ENCODE results near the gene XRCC1. TPM values are rescaled to one million over a fixed set of nuclear protein-coding genes. Genes with fewer than 3 reads are reported as not detected.

XRCC1 gene
- total and polyA plus RNA-seq, 9 of the 15 experiments (the other 6 are each of a cell fraction or from before 2014, with no cell fraction given) = 1.5 to 36.9 (median 24.9) TPM

- TF ChIP-seq ARHGAP35 (IDR thresholded peaks at IDR 0.05; ENCODE audit: partially characterized antibody) = no peak
- TF ChIP-seq DPF2 (IDR thresholded peaks at IDR 0.05) = peak; percentile 31; the same call in 1 of the 2 replicates
- no peak for TF ChIP-seq ARNT (IDR thresholded peaks at IDR 0.05)
- no peak for TF ChIP-seq ZNF592 (IDR thresholded peaks at IDR 0.05)
- no peak for TF ChIP-seq ZNF512 (tag; IDR thresholded peaks at IDR 0.05)
- no peak for TF ChIP-seq AFF1 (IDR thresholded peaks at IDR 0.05; ENCODE audit: low read depth in 1 of 2, partially characterized antibody in 2 of 2)
- TF ChIP-seq PRDM10 (IDR thresholded peaks at IDR 0.05; ENCODE audit: partially characterized antibody) = no peak
- TF ChIP-seq ARID3A (IDR thresholded peaks at IDR 0.05; ENCODE audit: borderline replicate concordance, low read depth, low read length) = no peak
- no peak for TF ChIP-seq CBFB (CRISPR knock-in tag; IDR thresholded peaks at IDR 0.05)
These were observed 42.3 kb downstream of the XRCC1 start, which contains the start of gene ZNF575 (continued) for GRCh38 chr19:43532962-43533545.
